ENCODE data around the gene ADGRA1.

ADGRA1 gene

GRCh38 chr10:133067149-133068105 lies 20.3 kb upstream of the ADGRA1 start:
- no peak overlapping the region for H3K27ac ChIP-seq (ENCODE audit: low read depth, low read length, severe bottlenecking)
- 83 to 91% methylated on average over 17 to 18 of the region's 26 CpGs for WGBS, 2 experiments (ENCODE audit: insufficient coverage in 2 of 2)
- H3K4me3 ChIP-seq (ENCODE audit: extremely low read depth, insufficient read depth, low read length, poor library complexity, severe bottlenecking), result no peak overlapping the region

GRCh38 chr10:133068111-133069032 lies 19.4 kb upstream of the ADGRA1 start:
- H3K27ac ChIP-seq (ENCODE audit: low read depth, low read length, severe bottlenecking), result no peak overlapping the region
- H3K4me3 ChIP-seq (ENCODE audit: extremely low read depth, insufficient read depth, low read length, poor library complexity, severe bottlenecking), result no peak overlapping the region
- 91% methylated on average over 23 to 24 of the region's 24 CpGs for WGBS, 2 experiments (ENCODE audit: insufficient coverage in 2 of 2)
- no peaks in the 10 kb centered on the region for H3K4me1 ChIP-seq (ENCODE audit: control insufficient read depth, insufficient read depth, low read length, poor library complexity, severe bottlenecking)
- no peaks in the 10 kb centered on the region for H3K36me3 ChIP-seq (ENCODE audit: control insufficient read depth, insufficient read depth, low read length)
- no peaks in the 10 kb centered on the region for H3K9me3 ChIP-seq (ENCODE audit: control insufficient read depth, low read length)

More at GRCh38 chr10:133067149-133068105, 20.3 kb upstream of the ADGRA1 start:
- Histone ChIP-seq H3K36me3 (ENCODE audit: control insufficient read depth, insufficient read depth, low read length) (no peaks in the 10 kb centered on the region), H3K9me3 (ENCODE audit: control insufficient read depth, low read length) (no peaks in the 10 kb centered on the region), H3K4me1 (ENCODE audit: control insufficient read depth, insufficient read depth, low read length, poor library complexity, severe bottlenecking) (no peaks in the 10 kb centered on the region)

GRCh38 chr10:133069033-133069525 lies 18.6 kb upstream of the ADGRA1 start:
- no peak overlapping the region for H3K4me3 ChIP-seq (ENCODE audit: extremely low read depth, insufficient read depth, low read length, poor library complexity, severe bottlenecking)
- WGBS, 2 experiments (ENCODE audit: insufficient coverage in 2 of 2), result 88 to 90% methylated on average over 17 to 20 of the region's 23 CpGs
- H3K4me1 ChIP-seq (ENCODE audit: control insufficient read depth, insufficient read depth, low read length, poor library complexity, severe bottlenecking), result no peaks in the 10 kb centered on the region
- H3K27ac ChIP-seq (ENCODE audit: low read depth, low read length, severe bottlenecking), result no peak overlapping the region
- H3K9me3 ChIP-seq (ENCODE audit: control insufficient read depth, low read length), result no peaks in the 10 kb centered on the region
- H3K36me3 ChIP-seq (ENCODE audit: control insufficient read depth, insufficient read depth, low read length), result no peaks in the 10 kb centered on the region

GRCh38 chr10:133070405-133070804 lies 17.3 kb upstream of the ADGRA1 start:
- Histone ChIP-seq H3K27ac (ENCODE audit: low read depth, low read length, severe bottlenecking) (no peak overlapping the region), H3K4me3 (ENCODE audit: extremely low read depth, insufficient read depth, low read length, poor library complexity, severe bottlenecking) (no peak overlapping the region), H3K9me3 (ENCODE audit: control insufficient read depth, low read length) (no peaks in the 10 kb centered on the region), H3K4me1 (ENCODE audit: control insufficient read depth, insufficient read depth, low read length, poor library complexity, severe bottlenecking) (no peaks in the 10 kb centered on the region), H3K36me3 (ENCODE audit: control insufficient read depth, insufficient read depth, low read length) (no peaks in the 10 kb centered on the region)
- WGBS, 2 experiments (ENCODE audit: insufficient coverage in 2 of 2), result 70 to 79% methylated on average over 16 of the region's 16 CpGs

GRCh38 chr10:133070810-133071209 lies 16.9 kb upstream of the ADGRA1 start:
- H3K36me3 ChIP-seq (ENCODE audit: control insufficient read depth, insufficient read depth, low read length), result no peaks in the 10 kb centered on the region
- H3K9me3 ChIP-seq (ENCODE audit: control insufficient read depth, low read length), result no peaks in the 10 kb centered on the region
- H3K4me3 ChIP-seq (ENCODE audit: extremely low read depth, insufficient read depth, low read length, poor library complexity, severe bottlenecking), result no peak overlapping the region
- no peaks in the 10 kb centered on the region for H3K4me1 ChIP-seq (ENCODE audit: control insufficient read depth, insufficient read depth, low read length, poor library complexity, severe bottlenecking)
- 82 to 90% methylated on average over 21 of the region's 21 CpGs for WGBS, 2 experiments (ENCODE audit: insufficient coverage in 2 of 2)
- no peak overlapping the region for H3K27ac ChIP-seq (ENCODE audit: low read depth, low read length, severe bottlenecking)

- no peaks in the 10 kb centered on the region for H3K4me1 ChIP-seq (ENCODE audit: control insufficient read depth, insufficient read depth, low read length, poor library complexity, severe bottlenecking)
Observed at GRCh38 chr10:133071733-133072132, 16.0 kb upstream of the ADGRA1 start.

GRCh38 chr10:133072196-133072595 lies 15.5 kb upstream of the ADGRA1 start:
- no peak overlapping the region for H3K4me3 ChIP-seq (ENCODE audit: extremely low read depth, insufficient read depth, low read length, poor library complexity, severe bottlenecking)
- no peaks in the 10 kb centered on the region for H3K4me1 ChIP-seq (ENCODE audit: control insufficient read depth, insufficient read depth, low read length, poor library complexity, severe bottlenecking)
- WGBS, 2 experiments (ENCODE audit: insufficient coverage in 2 of 2), result 50 to 51% methylated on average over 19 of the region's 19 CpGs
- H3K9me3 ChIP-seq (ENCODE audit: control insufficient read depth, low read length), result no peaks in the 10 kb centered on the region
- H3K36me3 ChIP-seq (ENCODE audit: control insufficient read depth, insufficient read depth, low read length), result no peaks in the 10 kb centered on the region
- no peak overlapping the region for H3K27ac ChIP-seq (ENCODE audit: low read depth, low read length, severe bottlenecking)

More at GRCh38 chr10:133071733-133072132, 16.0 kb upstream of the ADGRA1 start:
- Histone ChIP-seq H3K27ac (ENCODE audit: low read depth, low read length, severe bottlenecking) (no peak overlapping the region), H3K4me3 (ENCODE audit: extremely low read depth, insufficient read depth, low read length, poor library complexity, severe bottlenecking) (no peak overlapping the region), H3K9me3 (ENCODE audit: control insufficient read depth, low read length) (no peaks in the 10 kb centered on the region), H3K36me3 (ENCODE audit: control insufficient read depth, insufficient read depth, low read length) (no peaks in the 10 kb centered on the region)
- WGBS, 2 experiments (ENCODE audit: insufficient coverage in 2 of 2), result 81 to 93% methylated on average over 10 to 11 of the region's 11 CpGs

- Histone ChIP-seq H3K27ac (ENCODE audit: low read depth, low read length, severe bottlenecking) (no peak overlapping the region), H3K9me3 (ENCODE audit: control insufficient read depth, low read length) (no peaks in the 10 kb centered on the region)
- WGBS, 2 experiments (ENCODE audit: insufficient coverage in 2 of 2), result 89 to 90% methylated on average over 31 to 34 of the region's 34 CpGs
Observed at GRCh38 chr10:133072720-133073390, 14.9 kb upstream of the ADGRA1 start.

GRCh38 chr10:133075346-133076137 lies 12.2 kb upstream of the ADGRA1 start:
- WGBS, 2 experiments (ENCODE audit: insufficient coverage in 2 of 2), result 91% methylated on average over 21 to 25 of the region's 25 CpGs
- H3K4me3 ChIP-seq (ENCODE audit: extremely low read depth, insufficient read depth, low read length, poor library complexity, severe bottlenecking), result no peak overlapping the region
- no peaks in the 10 kb centered on the region for H3K36me3 ChIP-seq (ENCODE audit: control insufficient read depth, insufficient read depth, low read length)
- H3K4me1 ChIP-seq (ENCODE audit: control insufficient read depth, insufficient read depth, low read length, poor library complexity, severe bottlenecking), result no peaks in the 10 kb centered on the region
- H3K27ac ChIP-seq (ENCODE audit: low read depth, low read length, severe bottlenecking), result no peak overlapping the region
- H3K9me3 ChIP-seq (ENCODE audit: control insufficient read depth, low read length), result no peaks in the 10 kb centered on the region

More at GRCh38 chr10:133072720-133073390, 14.9 kb upstream of the ADGRA1 start:
- no peaks in the 10 kb centered on the region for H3K4me1 ChIP-seq (ENCODE audit: control insufficient read depth, insufficient read depth, low read length, poor library complexity, severe bottlenecking)
- no peak overlapping the region for H3K4me3 ChIP-seq (ENCODE audit: extremely low read depth, insufficient read depth, low read length, poor library complexity, severe bottlenecking)
- H3K36me3 ChIP-seq (ENCODE audit: control insufficient read depth, insufficient read depth, low read length), result no peaks in the 10 kb centered on the region

All from mesodermal cell (in vitro differentiated cells).